ENCODE measurements around the gene RAMP3.

DNA sequence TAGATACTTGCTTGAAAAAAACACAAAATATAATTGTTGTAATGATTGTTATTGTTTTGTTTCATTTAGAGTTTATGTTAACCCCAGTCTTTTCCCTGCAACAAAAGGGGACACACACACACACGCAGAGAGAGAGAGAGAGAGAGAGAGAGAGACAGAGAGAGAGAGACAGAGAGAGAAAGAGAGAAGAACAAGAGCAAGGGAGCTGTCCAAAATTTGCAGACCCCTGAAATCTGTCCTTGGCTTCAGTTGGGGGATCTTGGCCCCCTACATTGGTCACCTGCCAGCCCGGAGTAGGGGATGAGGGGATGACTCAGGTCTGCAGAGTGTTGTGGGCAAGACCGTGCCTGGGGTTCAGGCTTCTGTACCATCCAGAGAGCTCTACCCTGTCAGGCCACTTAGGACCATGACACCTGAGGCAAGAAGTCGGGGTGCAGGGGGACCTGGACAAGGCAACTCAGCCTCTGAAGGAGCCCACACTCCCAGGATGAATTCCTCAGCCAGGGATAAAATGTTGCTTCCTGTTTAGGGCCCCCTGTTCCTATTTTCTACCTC, 73.1 kb downstream of the RAMP3 start:
- TF ChIP-seq, protein P1, sequence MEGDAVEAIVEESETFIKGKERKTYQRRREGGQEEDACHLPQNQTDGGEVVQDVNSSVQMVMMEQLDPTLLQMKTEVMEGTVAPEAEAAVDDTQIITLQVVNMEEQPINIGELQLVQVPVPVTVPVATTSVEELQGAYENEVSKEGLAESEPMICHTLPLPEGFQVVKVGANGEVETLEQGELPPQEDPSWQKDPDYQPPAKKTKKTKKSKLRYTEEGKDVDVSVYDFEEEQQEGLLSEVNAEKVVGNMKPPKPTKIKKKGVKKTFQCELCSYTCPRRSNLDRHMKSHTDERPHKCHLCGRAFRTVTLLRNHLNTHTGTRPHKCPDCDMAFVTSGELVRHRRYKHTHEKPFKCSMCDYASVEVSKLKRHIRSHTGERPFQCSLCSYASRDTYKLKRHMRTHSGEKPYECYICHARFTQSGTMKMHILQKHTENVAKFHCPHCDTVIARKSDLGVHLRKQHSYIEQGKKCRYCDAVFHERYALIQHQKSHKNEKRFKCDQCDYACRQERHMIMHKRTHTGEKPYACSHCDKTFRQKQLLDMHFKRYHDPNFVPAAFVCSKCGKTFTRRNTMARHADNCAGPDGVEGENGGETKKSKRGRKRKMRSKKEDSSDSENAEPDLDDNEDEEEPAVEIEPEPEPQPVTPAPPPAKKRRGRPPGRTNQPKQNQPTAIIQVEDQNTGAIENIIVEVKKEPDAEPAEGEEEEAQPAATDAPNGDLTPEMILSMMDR (IDR thresholded peaks at IDR 0.05), result no peak
- TF ChIP-seq EZH2 (IDR thresholded peaks at IDR 0.05; ENCODE audit: borderline replicate concordance, insufficient read depth, low read depth, low read length, poor library complexity, severe bottlenecking), result no peak

Data from B cell (primary cell).